ENCODE data around the gene FAM221A.
"Not testable (repeated sequence)": the region's sequence is repeated elsewhere in the genome, so short reads cannot be mapped to it uniquely, and the experiment has no call there.

Gene FAM221A

GRCh38 chr7:23679898-23680413 lies at the start of gene FAM221A:
Gene FAM221A, plus strand, starts transcription at chr7:23680199. Its CDS starts 20 bp downstream, at chr7:23680219.
- DNase-seq (ENCODE audit: low read depth): peak; percentile 70

- DNase-seq (ENCODE audit: low read depth): no peak
Measured at GRCh38 chr7:23633417-23633816, 46.6 kb upstream of the FAM221A start.

DNA sequence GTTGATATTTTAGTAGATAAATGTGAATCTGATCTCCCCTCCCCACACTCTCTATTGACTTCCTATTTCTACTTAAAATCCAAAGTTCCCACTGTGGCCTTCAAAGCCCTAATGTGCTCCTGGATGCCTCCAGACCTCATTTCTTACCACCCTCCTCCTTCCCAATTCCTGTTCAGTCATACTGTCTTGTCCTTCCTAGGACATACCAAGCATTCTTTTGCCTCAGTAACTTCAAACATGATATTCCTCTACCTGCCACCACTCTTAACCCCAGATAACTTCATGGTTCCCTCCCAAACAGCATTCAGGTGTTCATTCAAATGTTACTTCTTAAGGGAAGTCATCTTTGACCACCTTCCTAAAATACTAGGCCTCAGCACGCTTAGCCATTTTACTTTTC lies 34.2 kb upstream of the FAM221A start:
- DNase-seq (ENCODE audit: low read depth): no peak

DNA sequence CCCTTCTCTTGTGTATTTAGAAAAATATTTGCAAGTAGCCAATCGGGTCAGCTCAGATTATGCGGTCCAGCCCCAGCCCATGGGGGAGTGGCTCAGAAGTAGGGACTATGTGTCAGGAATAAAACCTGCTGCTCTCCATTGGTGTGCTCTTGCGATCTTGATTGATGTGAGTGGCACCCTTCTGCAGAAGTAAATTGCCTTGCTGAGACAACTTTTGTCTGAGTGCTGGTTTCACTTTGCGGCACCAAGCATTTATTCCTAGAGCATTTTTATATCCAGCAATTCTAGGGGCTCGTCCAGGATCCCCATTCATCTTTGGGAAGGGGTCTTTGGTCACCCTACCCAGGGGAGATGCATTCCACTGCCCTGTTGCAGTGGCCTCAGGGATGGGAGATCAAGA lies 26.1 kb upstream of the FAM221A start:
- DNase-seq (ENCODE audit: low read depth): no peak

DNA sequence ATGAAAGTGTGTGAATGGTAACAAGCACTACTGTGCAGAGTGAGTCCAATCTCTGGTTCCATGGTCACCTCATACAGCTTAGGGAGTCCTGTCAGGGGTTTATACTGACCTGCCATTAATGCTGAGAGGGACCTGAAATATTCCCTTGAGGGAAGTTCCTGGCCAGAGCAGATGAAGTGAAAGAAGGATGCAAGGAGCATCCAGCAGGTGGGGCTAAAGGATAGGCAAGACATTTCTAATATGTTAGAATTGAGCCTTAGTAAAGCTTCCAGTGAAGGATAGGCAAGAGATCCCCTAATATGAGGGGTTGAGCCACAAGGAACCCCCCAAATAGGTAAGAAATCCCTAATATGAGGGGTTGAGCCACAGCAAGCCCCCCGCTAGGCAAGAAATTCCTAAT lies 25.5 kb upstream of the FAM221A start:
- DNase-seq (ENCODE audit: low read depth): no peak

DNA sequence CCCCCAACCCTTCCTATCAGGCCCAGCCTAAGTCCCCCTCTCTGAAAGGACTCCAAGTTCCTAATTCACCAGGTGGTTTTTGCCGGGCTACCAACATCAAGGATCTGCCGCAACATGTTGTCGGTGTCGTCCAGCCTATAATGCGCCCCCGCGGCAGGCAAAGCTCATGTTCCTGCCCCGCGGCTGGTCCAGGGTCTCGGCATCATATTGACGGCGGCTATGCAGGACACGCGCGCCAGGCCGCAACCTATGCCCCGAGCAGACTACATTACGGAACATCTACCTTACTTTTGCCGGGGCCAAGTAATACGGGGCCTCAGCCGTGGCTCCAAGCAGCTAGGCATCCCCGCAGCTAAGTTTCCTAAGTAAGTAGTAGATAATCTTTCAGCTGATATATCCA lies 24.6 kb upstream of the FAM221A start:
- no peak for DNase-seq (ENCODE audit: low read depth)

DNA sequence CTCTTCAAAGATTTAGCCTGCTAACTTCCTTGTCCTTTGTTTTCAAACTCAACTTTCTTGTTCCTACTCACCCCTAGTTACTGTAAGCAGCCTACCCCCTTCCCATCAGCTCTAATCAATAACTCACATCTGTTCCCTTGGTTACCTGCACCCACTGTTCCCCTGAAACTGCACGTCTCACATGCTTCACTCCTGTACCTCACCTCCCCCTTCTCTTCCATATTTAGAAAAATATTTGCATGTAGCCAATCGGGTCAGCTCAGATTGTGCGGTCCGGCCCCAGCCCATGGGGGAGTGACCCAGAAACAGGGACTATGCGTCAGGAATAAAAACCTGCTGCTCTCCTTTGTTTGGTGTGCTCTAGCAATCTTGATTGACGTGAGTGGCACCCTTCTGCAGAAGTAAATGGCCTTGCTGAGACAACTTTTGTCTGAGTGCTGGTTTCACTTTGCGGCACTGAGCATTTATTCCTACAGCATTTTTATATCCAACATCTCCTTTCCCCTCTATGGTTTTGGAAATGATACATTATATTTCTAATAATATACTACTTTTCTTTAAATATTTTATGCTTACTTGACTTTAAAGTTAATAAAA lies 21.1 kb upstream of the FAM221A start:
- DNase-seq (ENCODE audit: low read depth): no peak

- no peak for DNase-seq (ENCODE audit: low read depth)
Measured at GRCh38 chr7:23661385-23661784, 18.6 kb upstream of the FAM221A start.

DNA sequence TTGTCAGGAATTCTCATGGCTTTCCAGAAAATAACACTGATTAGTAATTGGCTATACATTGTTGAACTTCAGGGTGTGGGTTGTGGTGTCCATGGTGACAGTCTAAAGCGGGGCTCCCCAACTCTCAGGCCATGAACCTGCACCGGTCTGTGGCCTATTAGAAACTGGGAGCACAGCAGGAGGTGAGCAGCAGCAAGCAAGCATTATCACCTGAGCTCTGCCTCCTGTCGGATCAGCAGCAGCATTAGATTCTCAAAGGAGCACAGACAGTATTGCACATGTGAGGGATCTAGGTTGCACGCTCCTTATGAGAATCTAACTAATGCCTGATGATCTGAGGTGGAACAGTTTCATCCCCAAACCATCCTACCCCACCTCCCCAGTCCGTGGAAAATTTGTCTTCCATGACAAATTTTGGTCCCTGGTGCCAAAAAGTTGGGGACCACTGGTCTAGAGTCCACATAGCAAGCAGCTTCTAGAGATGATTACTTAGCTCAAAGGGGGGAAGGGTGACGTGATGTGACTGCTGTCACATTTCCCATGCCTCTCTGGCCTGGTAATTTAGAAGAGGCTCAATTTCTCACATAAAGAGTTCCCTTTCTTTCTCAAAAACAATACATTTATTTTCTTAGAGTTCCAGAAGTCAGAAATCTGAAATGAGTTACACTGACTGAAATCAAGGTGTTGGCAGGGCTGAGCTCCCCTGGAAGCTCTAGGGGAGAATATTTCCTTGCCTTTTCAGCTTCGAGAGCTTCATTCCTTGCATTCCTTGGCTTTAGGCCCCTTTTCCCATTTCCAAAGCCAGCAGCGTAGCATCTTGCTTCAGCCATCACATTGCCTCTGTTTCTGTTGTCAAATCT lies 17.6 kb upstream of the FAM221A start:
- DNase-seq (ENCODE audit: low read depth): no peak

DNA sequence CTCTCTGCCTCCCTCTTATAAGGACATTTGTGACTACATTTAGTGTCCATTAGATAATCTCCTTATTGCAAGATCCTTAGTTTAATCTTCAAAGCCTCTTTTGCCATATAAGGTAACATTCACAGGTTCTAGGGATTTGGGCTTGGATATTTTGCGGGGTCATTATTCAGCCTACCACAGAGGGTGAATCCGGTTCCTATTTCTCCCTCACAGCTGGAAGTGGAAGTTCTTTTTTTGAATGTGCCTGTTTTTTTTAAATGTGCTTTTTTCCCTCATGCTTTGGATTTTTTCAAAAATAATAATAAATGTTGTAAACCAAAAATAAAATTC lies 17.1 kb upstream of the FAM221A start:
- DNase-seq (ENCODE audit: low read depth): no peak

DNA sequence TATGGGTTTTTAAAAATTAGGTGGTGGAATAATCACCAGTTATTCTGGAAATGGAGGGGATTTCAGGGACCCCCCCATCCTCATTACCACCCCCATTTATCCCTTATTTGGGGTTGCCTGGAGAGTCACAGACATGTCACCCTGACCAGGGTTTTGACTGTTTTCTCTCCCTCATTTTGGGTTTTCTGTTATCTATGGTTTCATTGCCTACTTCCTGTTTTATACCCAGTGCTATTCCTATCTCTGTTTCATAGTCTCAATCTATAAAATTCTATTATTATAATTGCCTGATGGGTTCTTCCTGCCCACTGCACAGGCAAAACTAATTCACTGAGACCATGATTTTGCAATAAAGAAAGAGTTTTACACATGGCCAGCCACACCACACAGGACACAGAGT lies 15.9 kb upstream of the FAM221A start:
- no peak for DNase-seq (ENCODE audit: low read depth)

- DNase-seq (ENCODE audit: low read depth): no peak
Measured at GRCh38 chr7:23672033-23672432, 8.0 kb upstream of the FAM221A start.

GRCh38 chr7:23680414-23681405 lies 711 bp downstream of the FAM221A start:
- peak; percentile 23 for DNase-seq (ENCODE audit: low read depth)

GRCh38 chr7:23684041-23684440 lies 4.0 kb downstream of the FAM221A start:
- not testable (repeated sequence) for DNase-seq (ENCODE audit: low read depth)

DNA sequence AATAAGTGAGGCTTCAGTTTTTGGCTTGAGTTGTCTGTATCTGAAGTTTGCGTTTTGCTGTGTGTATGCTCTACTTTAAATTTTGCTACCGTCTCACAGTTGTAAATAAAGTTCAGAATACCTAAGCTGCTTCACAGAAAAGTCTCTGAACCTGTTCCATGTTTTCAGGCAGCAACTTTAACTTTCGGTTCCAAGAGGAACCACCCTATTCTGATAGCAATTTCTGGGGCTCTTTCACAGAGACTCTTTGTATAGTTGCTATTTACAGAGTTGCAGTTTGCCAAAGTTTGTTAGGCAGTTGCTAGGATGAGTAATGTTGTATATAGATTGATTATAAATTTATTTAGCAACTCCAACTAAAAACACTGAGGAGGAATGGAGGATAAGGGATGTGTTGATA lies 5.7 kb downstream of the FAM221A start:
- no peak for DNase-seq (ENCODE audit: low read depth)

- DNase-seq (ENCODE audit: low read depth): no peak
Measured at GRCh38 chr7:23687011-23687410, 7.0 kb downstream of the FAM221A start.

GRCh38 chr7:23689165-23689564 lies 9.2 kb downstream of the FAM221A start:
- no peak for DNase-seq (ENCODE audit: low read depth)

- DNase-seq (ENCODE audit: low read depth): no peak
Measured at GRCh38 chr7:23691320-23691719, 11.3 kb downstream of the FAM221A start.

DNA sequence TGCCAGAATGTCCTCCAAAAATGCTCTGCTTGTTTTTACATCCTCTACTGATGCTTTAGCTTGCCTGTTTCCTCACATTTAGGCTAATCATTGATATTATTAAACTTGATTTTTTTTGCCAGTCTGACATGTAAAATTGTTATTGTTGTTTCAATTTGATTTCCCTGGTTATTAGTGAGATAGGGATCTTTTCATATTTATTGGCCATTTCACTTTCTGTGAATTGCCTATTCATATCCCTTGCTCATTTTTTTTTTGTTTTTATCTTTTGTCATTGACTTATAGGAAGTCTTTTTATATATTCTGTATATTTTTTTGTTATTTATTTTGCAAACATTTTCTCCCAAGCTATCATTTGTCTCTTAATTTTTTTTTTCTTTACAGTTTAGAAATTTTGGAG lies 13.2 kb downstream of the FAM221A start:
- DNase-seq (ENCODE audit: low read depth): no peak

DNA sequence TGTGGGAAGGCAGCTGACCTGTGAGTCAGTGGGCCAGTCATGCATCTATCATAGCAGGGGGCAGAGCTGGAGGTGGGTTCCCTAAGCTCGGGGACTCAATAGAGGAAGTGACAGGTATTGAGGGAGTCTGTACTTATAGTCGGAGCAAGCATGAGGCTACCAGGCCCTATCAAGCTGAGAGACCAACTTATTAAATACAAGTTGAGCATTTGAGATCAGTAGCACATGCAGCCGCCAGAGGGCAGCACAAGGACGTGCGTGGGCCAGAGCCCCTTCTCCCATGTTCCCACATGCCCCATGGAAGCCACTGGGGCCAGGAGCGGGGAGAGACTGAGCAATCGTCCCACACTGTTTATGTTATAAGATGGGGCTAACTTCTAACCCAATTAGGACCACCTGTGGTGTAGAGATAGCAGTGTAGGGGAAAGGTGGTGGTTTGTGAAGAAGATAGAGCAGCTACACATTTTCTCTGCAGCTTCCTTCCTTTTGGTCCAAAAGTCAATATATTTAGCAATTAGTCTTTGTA lies 17.0 kb downstream of the FAM221A start:
- DNase-seq (ENCODE audit: low read depth): peak; percentile 45

GRCh38 chr7:23698822-23699221 lies 18.8 kb downstream of the FAM221A start:
- DNase-seq (ENCODE audit: low read depth): no peak

GRCh38 chr7:23700046-23700445 lies 20.0 kb downstream of the FAM221A start:
- no peak for DNase-seq (ENCODE audit: low read depth)

All from fibroblast of gingiva (primary cell).